A549 (cell line): ENCODE data around the gene GM2A. TPM values are rescaled to one million over a fixed set of nuclear protein-coding genes. Genes with fewer than 3 reads are reported as not detected.

Source experiments
- ATAC-seq, 2 experiments: fragments of 200-7000 bp in 1 of 2; fragments of >200 bp in 1 of 2; cut with Nextera tagmentation in 1 of 2; cut with Tn5 transposase in 1 of 2; 3 replicates each; pipeline versions ENCODE4 v1.8.0 to v1.9.1; 2018 to 2020; ENCODE audit warnings: mild to moderate bottlenecking in 1 of 2, moderate library complexity in 1 of 2
- CTCF ChIA-PET: fragments of 300-600 bp; sonication (Branson Sonifier 250); formaldehyde crosslinking; extraction: SDS; loops from one replicate; lab custom pipeline; 2021; ENCODE audit warnings: antibody characterized with exemption, inconsistent platforms; lab: Yijun Ruan, JAX
- POLR2A ChIA-PET: fragments of 350-600 bp; formaldehyde crosslinking; extraction: SDS; loops from one replicate; lab custom pipeline; 2021; ENCODE audit warnings: antibody characterized with exemption, inconsistent platforms; lab: Yijun Ruan, JAX
- DNase-seq, 2 experiments: peaks; one replicate each; pipeline versions ENCODE4 v3.0.0 to v3.0.0-alpha.2; 2011 to 2016; ENCODE audit warnings: low read depth in 1 of 2, low spot score in 1 of 2
- FAIRE-seq: peaks from 2 replicates; lab custom pipeline; 2011; peaks lifted over from hg19 to GRCh38; lab: Jason Lieb, UNC
- H3K27ac ChIP-seq, 2 experiments: fragments of >200 bp; sonication (Bioruptor Twin); formaldehyde crosslinking; 3 replicates each; pipeline ENCODE4 v1.5.1; 2016 to 2017
- H3K4me1 ChIP-seq: fragments of >200 bp; sonication (Bioruptor Twin); formaldehyde crosslinking; 3 replicates; pipeline ENCODE4 v1.6.1; 2016
- H3K4me2 ChIP-seq: fragments of >200 bp; sonication (Bioruptor Twin); formaldehyde crosslinking; 3 replicates; pipeline ENCODE4 v1.6.1; 2016
- H3K4me3 ChIP-seq: fragments of >200 bp; sonication (Bioruptor Twin); formaldehyde crosslinking; 3 replicates; pipeline ENCODE4 v1.5.1; 2016
- H3K9me3 ChIP-seq: fragments of >200 bp; sonication (Bioruptor Twin); formaldehyde crosslinking; 3 replicates; pipeline ENCODE4 v1.6.1; 2016
- BHLHE40 ChIP-seq: IDR thresholded peaks from 2 replicates; pipeline ENCODE4 v1.6.1; 2012; ENCODE audit warnings: low read depth, low read length, inconsistent platforms
- EHMT2 ChIP-seq: fragments of 200-600 bp; sonication (generic); IDR thresholded peaks from 2 replicates; pipeline ENCODE4 v1.6.1; 2016; ENCODE audit warnings: antibody characterized with exemption, low read depth, mild to moderate bottlenecking, moderate library complexity
- ESRRA ChIP-seq: fragments of 150-350 bp; IDR thresholded peaks from 2 replicates; pipeline ENCODE4 v1.6.1; 2014; ENCODE audit warnings: mild to moderate bottlenecking, low read length, borderline replicate concordance
- FOSB ChIP-seq: fragments of 250-450 bp; sonication (Bioruptor Pico); IDR thresholded peaks from 2 replicates; pipeline ENCODE4 v1.5.0; 2020; ENCODE audit warnings: mild to moderate bottlenecking, moderate library complexity
- FOSL2 ChIP-seq, 2 experiments: fragments of 450-650 bp in 1 of 2; fragments of >200 bp in 1 of 2; sonication (Bioruptor Twin) in 1 of 2; formaldehyde crosslinking; IDR thresholded peaks; 2 replicates each; pipeline versions ENCODE4 v1.5.0 to v1.6.1; 2016 to 2020; ENCODE audit warnings: mild to moderate bottlenecking in 1 of 2, moderate library complexity in 1 of 2
- FOXS1 ChIP-seq: fragments of 250-450 bp; sonication (Bioruptor Pico); IDR thresholded peaks from 2 replicates; pipeline ENCODE4 v1.5.0; 2020; ENCODE audit warnings: mild to moderate bottlenecking, moderate library complexity
- HEYL ChIP-seq: fragments of 250-450 bp; sonication (Bioruptor Pico); IDR thresholded peaks from 2 replicates; pipeline ENCODE4 v1.8.0; 2021; ENCODE audit warnings: mild to moderate bottlenecking, moderate library complexity
- HOXA7 ChIP-seq: fragments of 250-450 bp; sonication (Bioruptor Pico); IDR thresholded peaks from 2 replicates; pipeline ENCODE4 v1.5.0; 2020; ENCODE audit warnings: mild to moderate bottlenecking, moderate library complexity
- KDM5A ChIP-seq: fragments of 200-600 bp; sonication (generic); IDR thresholded peaks from 2 replicates; pipeline ENCODE4 v1.6.1; 2016; ENCODE audit warnings: antibody characterized with exemption, mild to moderate bottlenecking
- MAFK ChIP-seq: fragments of 450-650 bp; IDR thresholded peaks from 2 replicates; pipeline ENCODE4 v1.6.1; 2014; ENCODE audit not compliant: partially characterized antibody
- PHF8 ChIP-seq: fragments of 200-600 bp; sonication (generic); IDR thresholded peaks from 2 replicates; pipeline ENCODE4 v1.6.1; 2016; ENCODE audit warnings: low read depth, mild to moderate bottlenecking, antibody characterized with exemption, moderate library complexity, borderline replicate concordance
- POLR2AphosphoS2 ChIP-seq: conservative IDR thresholded peaks from 2 replicates; pipeline ENCODE4 v1.6.1; 2012; ENCODE audit warnings: low read length, improper control_type of control experiment, inconsistent platforms
- RARB ChIP-seq: fragments of 250-450 bp; sonication (Bioruptor Pico); IDR thresholded peaks from 2 replicates; pipeline ENCODE4 v1.8.0; 2021; ENCODE audit warnings: mild to moderate bottlenecking, moderate library complexity
- RCOR1 ChIP-seq: fragments of 150-350 bp; IDR thresholded peaks from 2 replicates; pipeline ENCODE4 v1.6.1; 2014; ENCODE audit warnings: antibody characterized with exemption, low read length, low read depth
- RNF2 ChIP-seq: fragments of 200-600 bp; sonication (generic); IDR thresholded peaks from 2 replicates; pipeline ENCODE4 v1.6.1; 2016; ENCODE audit warnings: low read depth, mild to moderate bottlenecking, antibody characterized with exemption, moderate library complexity, borderline replicate concordance
- SREBF2 ChIP-seq: fragments of 450-650 bp; IDR thresholded peaks from 2 replicates; pipeline ENCODE4 v1.6.1; 2014; ENCODE audit warnings: mild to moderate bottlenecking, moderate library complexity
- TFCP2L1 ChIP-seq: fragments of 250-450 bp; sonication (Bioruptor Pico); IDR thresholded peaks from 2 replicates; pipeline ENCODE4 v1.5.0; 2021; ENCODE audit warnings: mild to moderate bottlenecking
- ZC3H11A ChIP-seq: fragments of 450-650 bp; IDR thresholded peaks from 2 replicates; pipeline ENCODE4 v1.6.1; 2014; ENCODE audit warnings: antibody characterized with exemption, mild to moderate bottlenecking
- ZNF302 ChIP-seq: fragments of 250-450 bp; sonication (Bioruptor Pico); IDR thresholded peaks from 2 replicates; pipeline ENCODE4 v1.9.0; 2021; ENCODE audit warnings: inconsistent platforms, mild to moderate bottlenecking, moderate library complexity
- ZSCAN20 ChIP-seq: fragments of 250-450 bp; sonication (Bioruptor Pico); IDR thresholded peaks from 2 replicates; pipeline ENCODE4 v1.8.0; 2022; ENCODE audit warnings: mild to moderate bottlenecking, moderate library complexity
- WGBS: methylation state at CpG from one replicate; pipeline ENCODE4 v1.1.6; 2017; ENCODE audit errors: missing lambda C conversion rate; 5-methylcytosine and 5-hydroxymethylcytosine counted together
- polyA plus RNA-seq, 4 experiments: library from polyadenylated mRNA; depleted of rRNA in 3 of 4; stranded (reverse); fragments of >200 nt; fragmentation: RNase III in 1 of 4; extraction: RNeasy Plus Mini Kit Qiagen cat#74134 plus additional on column Dnase treatment in 1 of 4; gene quantifications; 2 replicates in 3 of 4; 3 replicates in 1 of 4; pipeline ENCODE4 v1.2.3, GENCODE V29; 2011 to 2017
- TF ChIP-seq, protein P1 (sequence below): fragments of 250-450 bp; sonication (Bioruptor Pico); IDR thresholded peaks from 2 replicates; pipeline ENCODE4 v1.5.0; 2021; ENCODE audit warnings: mild to moderate bottlenecking, moderate library complexity, borderline replicate concordance
- TF ChIP-seq, protein P2 (sequence below): fragments of 250-450 bp; sonication (Bioruptor Pico); IDR thresholded peaks from 2 replicates; pipeline ENCODE4 v1.5.0; 2020; ENCODE audit warnings: low read depth, mild to moderate bottlenecking, moderate library complexity
- TF ChIP-seq, protein P3 (sequence below): IDR thresholded peaks from 2 replicates; pipeline ENCODE4 v1.6.1; 2012
- TF ChIP-seq, protein P4 (sequence below): IDR thresholded peaks from 2 replicates; pipeline ENCODE4 v1.6.1; 2012; ENCODE audit warnings: low read depth, borderline replicate concordance
- TF ChIP-seq, protein P5 (sequence below): IDR thresholded peaks from 2 replicates; pipeline ENCODE4 v1.6.1; 2012

The GM2A gene
- polyA plus RNA-seq, 2 of the 4 experiments (the other 2 are of a cell fraction): 9.6 to 17.4 TPM

DNA sequence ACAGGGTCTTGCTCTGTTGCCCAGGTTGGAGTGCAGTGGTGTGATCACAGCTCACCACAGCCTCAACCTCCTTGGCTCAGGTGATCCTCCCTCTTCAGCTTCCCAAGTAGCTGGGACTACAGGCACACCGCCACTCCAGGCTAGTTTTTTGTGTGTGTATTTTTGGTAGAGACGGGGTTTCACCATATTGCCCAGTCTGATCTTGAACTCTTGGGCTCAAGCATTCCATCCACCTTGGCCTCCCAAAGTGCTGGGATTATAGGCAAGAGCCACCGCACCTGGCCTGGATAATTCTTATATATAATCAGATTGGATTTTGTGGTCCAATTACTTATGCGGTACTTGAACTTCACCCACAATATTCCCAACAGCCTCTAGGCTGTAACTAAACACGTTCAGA, 48.9 kb upstream of the GM2A start:
- Histone ChIP-seq H3K4me2 (no peak overlapping the region), H3K27ac (no peak overlapping the region), H3K4me3 (no peak overlapping the region), H3K4me1 (peaks cover 4% of the 10 kb centered on the region; the same call in 1 of the 3 replicates), H3K9me3 (no peaks in the 10 kb centered on the region)
- 63% methylated on average over 5 of the region's 5 CpGs for WGBS
- FAIRE-seq (no peak), ATAC-seq (no peak), DNase-seq (no peak)
- CTCF ChIA-PET: no interaction called here
- TF ChIP-seq EHMT2 (no peak), KDM5A (no peak), ZNF302 (CRISPR knock-in tag) (no peak), PHF8 (no peak)
- TF ChIP-seq, protein P1, sequence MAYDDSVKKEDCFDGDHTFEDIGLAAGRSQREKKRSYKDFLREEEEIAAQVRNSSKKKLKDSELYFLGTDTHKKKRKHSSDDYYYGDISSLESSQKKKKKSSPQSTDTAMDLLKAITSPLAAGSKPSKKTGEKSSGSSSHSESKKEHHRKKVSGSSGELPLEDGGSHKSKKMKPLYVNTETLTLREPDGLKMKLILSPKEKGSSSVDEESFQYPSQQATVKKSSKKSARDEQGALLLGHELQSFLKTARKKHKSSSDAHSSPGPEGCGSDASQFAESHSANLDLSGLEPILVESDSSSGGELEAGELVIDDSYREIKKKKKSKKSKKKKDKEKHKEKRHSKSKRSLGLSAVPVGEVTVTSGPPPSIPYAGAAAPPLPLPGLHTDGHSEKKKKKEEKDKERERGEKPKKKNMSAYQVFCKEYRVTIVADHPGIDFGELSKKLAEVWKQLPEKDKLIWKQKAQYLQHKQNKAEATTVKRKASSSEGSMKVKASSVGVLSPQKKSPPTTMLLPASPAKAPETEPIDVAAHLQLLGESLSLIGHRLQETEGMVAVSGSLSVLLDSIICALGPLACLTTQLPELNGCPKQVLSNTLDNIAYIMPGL (CRISPR knock-in tag): no peak
- POLR2A ChIA-PET: no interaction called here

DNA sequence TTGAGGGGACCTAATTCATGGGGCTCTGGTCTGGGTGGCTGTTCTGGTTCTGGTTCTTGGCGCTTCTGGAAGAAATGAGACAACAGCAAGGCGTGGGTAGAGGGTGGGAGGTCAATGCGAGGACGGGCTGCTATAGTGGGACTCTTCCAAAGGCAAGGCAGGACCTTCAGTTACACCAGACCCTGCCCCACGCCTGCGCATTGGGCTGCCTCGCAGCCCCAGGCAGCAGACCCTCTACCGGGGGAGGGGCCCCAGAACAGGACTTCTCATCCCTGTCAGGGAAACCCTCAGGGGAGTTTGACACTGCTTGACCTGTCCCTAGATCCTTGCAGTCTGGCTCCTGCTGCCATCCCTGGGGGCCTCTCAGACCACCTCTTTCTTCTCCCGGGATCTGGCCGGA, 47.6 kb upstream of the GM2A start:
- Histone ChIP-seq H3K27ac (no peak overlapping the region), H3K4me2 (no peak overlapping the region), H3K4me1 (peaks cover 4% of the 10 kb centered on the region; the same call in 1 of the 3 replicates), H3K9me3 (no peaks in the 10 kb centered on the region), H3K4me3 (no peak overlapping the region)
- CTCF ChIA-PET: no interaction called here
- WGBS: 38% methylated on average over 10 of the region's 10 CpGs
- POLR2A ChIA-PET: no interaction called here
- no peak for DNase-seq
- ATAC-seq: no peak
- no peak for FAIRE-seq
- TF ChIP-seq RNF2 (no peak), FOSB (CRISPR knock-in tag) (no peak), SREBF2 (no peak), HOXA7 (CRISPR knock-in tag) (no peak), RARB (CRISPR knock-in tag) (no peak), ESRRA (no peak)
- TF ChIP-seq, protein P2, sequence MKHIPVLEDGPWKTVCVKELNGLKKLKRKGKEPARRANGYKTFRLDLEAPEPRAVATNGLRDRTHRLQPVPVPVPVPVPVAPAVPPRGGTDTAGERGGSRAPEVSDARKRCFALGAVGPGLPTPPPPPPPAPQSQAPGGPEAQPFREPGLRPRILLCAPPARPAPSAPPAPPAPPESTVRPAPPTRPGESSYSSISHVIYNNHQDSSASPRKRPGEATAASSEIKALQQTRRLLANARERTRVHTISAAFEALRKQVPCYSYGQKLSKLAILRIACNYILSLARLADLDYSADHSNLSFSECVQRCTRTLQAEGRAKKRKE: no peak

DNA sequence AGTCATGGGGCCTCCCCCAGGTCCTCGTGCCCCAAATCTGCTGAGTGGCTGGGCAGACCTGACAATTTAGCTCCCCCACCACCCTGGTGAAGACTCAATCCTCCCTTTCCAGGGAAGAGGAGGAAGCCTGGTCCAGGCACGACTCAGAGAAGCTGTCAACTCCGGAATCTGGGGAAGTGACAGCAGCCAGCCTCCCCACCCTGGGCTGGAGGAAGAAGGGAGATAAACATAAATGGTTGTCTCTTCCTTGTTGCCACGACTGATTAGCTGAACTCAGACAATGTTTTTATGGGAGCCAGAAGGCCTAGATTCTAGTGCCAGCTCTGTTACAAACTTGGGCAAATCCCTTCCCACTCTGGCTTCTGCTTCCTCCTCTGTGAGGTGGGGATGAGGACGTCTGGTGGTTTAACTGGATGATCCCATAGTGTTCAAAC, 44.5 kb upstream of the GM2A start:
- no peak for TF ChIP-seq FOSL2 (IDR thresholded peaks at IDR 0.05)
- TF ChIP-seq FOSL2 (CRISPR knock-in tag; IDR thresholded peaks at IDR 0.05): no peak
- TF ChIP-seq, protein P1 (CRISPR knock-in tag): no peak
- TF ChIP-seq FOXS1 (CRISPR knock-in tag): no peak
- TF ChIP-seq, protein P3, sequence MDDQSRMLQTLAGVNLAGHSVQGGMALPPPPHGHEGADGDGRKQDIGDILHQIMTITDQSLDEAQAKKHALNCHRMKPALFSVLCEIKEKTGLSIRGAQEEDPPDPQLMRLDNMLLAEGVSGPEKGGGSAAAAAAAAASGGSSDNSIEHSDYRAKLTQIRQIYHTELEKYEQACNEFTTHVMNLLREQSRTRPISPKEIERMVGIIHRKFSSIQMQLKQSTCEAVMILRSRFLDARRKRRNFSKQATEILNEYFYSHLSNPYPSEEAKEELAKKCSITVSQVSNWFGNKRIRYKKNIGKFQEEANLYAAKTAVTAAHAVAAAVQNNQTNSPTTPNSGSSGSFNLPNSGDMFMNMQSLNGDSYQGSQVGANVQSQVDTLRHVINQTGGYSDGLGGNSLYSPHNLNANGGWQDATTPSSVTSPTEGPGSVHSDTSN: no peak
- TF ChIP-seq RCOR1: no peak
- no peak for TF ChIP-seq KDM5A
- no peak for TF ChIP-seq HOXA7 (CRISPR knock-in tag)
- TF ChIP-seq, protein P4, sequence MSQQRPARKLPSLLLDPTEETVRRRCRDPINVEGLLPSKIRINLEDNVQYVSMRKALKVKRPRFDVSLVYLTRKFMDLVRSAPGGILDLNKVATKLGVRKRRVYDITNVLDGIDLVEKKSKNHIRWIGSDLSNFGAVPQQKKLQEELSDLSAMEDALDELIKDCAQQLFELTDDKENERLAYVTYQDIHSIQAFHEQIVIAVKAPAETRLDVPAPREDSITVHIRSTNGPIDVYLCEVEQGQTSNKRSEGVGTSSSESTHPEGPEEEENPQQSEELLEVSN: no peak
- TF ChIP-seq HEYL (CRISPR knock-in tag): no peak
- no peak for TF ChIP-seq POLR2AphosphoS2
- TF ChIP-seq TFCP2L1: no peak
- TF ChIP-seq MAFK: no peak
- no peak for TF ChIP-seq ZNF302 (CRISPR knock-in tag)
- no peak for TF ChIP-seq ZC3H11A
- no peak for TF ChIP-seq ZSCAN20 (CRISPR knock-in tag)
- TF ChIP-seq, protein P5, sequence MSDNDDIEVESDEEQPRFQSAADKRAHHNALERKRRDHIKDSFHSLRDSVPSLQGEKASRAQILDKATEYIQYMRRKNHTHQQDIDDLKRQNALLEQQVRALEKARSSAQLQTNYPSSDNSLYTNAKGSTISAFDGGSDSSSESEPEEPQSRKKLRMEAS: no peak
- no peak for TF ChIP-seq BHLHE40
- TF ChIP-seq RARB (CRISPR knock-in tag): no peak
- TF ChIP-seq, all 56 proteins: peak for 0
- no peaks in the 10 kb centered on the region for H3K4me1 ChIP-seq
- no peaks in the 10 kb centered on the region for H3K9me3 ChIP-seq
- no peak for FAIRE-seq
- 30% methylated on average over 5 of the region's 5 CpGs for WGBS
- ChIA-PET CTCF (interaction anchor here (0.8 to 1.0 kb wide), 3 partner anchors 10 to 467 kb away, joined by 3 to 4 read pairs (median 3); no protein-coding TSS in a partner anchor), POLR2A (no interaction called here)
- no peak for ATAC-seq
- H3K27ac ChIP-seq: no peak overlapping the region
- no peak overlapping the region for H3K4me2 ChIP-seq
- no peak overlapping the region for H3K4me3 ChIP-seq
- no peak for DNase-seq
